RWPE1 (cell line): ENCODE results near the gene CNGA1.
A peak's percentile ranks its signal among the peaks of the same experiment; 100 is the strongest.
"Not testable (repeated sequence)": the region's sequence is repeated elsewhere in the genome, so short reads cannot be mapped to it uniquely, and the experiment has no call there.

Source experiments
- CTCF ChIA-PET: fragments of 350-600 bp; sonication (Branson Sonifier 250); formaldehyde crosslinking; extraction: SDS; loops from one replicate; lab custom pipeline; 2021; lab: Yijun Ruan, JAX
- POLR2A ChIA-PET: fragments of 400-600 bp; formaldehyde crosslinking; extraction: SDS; loops from one replicate; lab custom pipeline; 2020; ENCODE audit warnings: antibody characterized with exemption; ENCODE audit not compliant: low non-redundant PET; lab: Yijun Ruan, JAX
- DNase-seq: peaks from one replicate; pipeline ENCODE4 v3.0.0; 2012; ENCODE audit warnings: low spot score
- H3K27ac ChIP-seq: fragments of 450-650 bp; 2 replicates; pipeline ENCODE4 v1.5.1; 2017
- TF ChIP-seq, protein P1 (sequence below): fragments of 450-650 bp; conservative IDR thresholded peaks from 2 replicates; pipeline ENCODE4 v1.5.1; 2017; ENCODE audit warnings: low read depth, mild to moderate bottlenecking

CNGA1 gene

GRCh38 chr4:48017108-48017571, 659 bp upstream of the CNGA1 start:
- ChIA-PET POLR2A (no interaction called here), CTCF (interaction anchor here (0.7 kb wide), 2 partner anchors 16 to 70 kb away, joined by 3 to 5 read pairs; no protein-coding TSS in a partner anchor)
- TF ChIP-seq, protein P1, sequence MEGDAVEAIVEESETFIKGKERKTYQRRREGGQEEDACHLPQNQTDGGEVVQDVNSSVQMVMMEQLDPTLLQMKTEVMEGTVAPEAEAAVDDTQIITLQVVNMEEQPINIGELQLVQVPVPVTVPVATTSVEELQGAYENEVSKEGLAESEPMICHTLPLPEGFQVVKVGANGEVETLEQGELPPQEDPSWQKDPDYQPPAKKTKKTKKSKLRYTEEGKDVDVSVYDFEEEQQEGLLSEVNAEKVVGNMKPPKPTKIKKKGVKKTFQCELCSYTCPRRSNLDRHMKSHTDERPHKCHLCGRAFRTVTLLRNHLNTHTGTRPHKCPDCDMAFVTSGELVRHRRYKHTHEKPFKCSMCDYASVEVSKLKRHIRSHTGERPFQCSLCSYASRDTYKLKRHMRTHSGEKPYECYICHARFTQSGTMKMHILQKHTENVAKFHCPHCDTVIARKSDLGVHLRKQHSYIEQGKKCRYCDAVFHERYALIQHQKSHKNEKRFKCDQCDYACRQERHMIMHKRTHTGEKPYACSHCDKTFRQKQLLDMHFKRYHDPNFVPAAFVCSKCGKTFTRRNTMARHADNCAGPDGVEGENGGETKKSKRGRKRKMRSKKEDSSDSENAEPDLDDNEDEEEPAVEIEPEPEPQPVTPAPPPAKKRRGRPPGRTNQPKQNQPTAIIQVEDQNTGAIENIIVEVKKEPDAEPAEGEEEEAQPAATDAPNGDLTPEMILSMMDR, result no peak
- H3K27ac ChIP-seq, result no peak overlapping the region
- peak; percentile 80 for DNase-seq

DNA sequence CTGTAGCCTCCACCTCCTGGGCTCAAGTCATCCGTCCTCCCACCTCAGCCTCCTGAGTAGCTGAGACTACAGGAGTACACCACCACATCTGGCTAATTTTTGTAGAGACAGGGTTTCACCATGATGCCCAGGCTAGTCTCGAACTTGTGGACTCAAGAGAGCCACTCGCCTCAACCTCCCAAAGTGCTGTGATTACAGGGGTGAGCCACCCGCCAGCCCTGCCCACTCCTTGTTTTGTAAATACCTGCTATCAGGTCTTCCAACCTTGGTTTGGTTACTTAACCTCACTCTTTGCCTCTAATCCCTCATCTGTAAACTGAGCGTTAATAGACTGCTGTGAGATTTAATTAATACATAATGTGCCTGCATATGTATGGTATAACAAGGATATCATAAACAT, 803 bp downstream of the CNGA1 start:
- ChIA-PET CTCF (interaction anchor here (0.5 to 0.6 kb wide), 2 partner anchors 29 to 409 kb away, joined by 4 read pairs; no protein-coding TSS in a partner anchor), POLR2A (no interaction called here)
- no peak overlapping the region for H3K27ac ChIP-seq
- TF ChIP-seq, protein P1, result no peak
- no peak for DNase-seq

GRCh38 chr4:48015216-48015615, 1.3 kb downstream of the CNGA1 start:
- TF ChIP-seq, protein P1, result no peak
- no peak overlapping the region for H3K27ac ChIP-seq
- ChIA-PET POLR2A (no interaction called here), CTCF (no interaction called here)
- DNase-seq, result peak; percentile 41

DNA sequence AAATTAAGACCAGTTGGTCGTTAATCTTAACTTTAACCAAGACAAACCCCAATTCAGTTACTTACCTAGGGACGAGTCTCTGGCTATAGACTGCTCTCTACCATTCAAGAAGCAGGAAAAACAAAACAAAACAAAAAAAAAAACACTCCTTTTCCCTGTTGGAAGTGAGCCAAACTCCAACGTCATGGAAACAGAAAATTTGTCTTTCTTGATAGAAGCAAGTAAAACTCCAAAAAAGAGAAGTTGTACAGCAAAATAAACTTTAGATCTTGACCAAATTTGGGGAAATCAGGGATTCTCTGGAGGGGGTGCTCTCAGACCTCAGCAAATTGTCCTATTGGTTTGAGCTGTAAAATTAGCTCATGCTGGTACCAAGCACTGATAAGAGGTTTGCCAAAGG, 3.7 kb downstream of the CNGA1 start:
- TF ChIP-seq, protein P1, result no peak
- H3K27ac ChIP-seq, result no peak overlapping the region
- no peak for DNase-seq
- ChIA-PET CTCF (no interaction called here), POLR2A (no interaction called here)

GRCh38 chr4:48011722-48012121, 4.8 kb downstream of the CNGA1 start:
- ChIA-PET CTCF (interaction anchor here (0.8 kb wide), 1 partner anchor 27 kb away, joined by 3 read pairs; no protein-coding TSS in a partner anchor), POLR2A (no interaction called here)
- no peak overlapping the region for H3K27ac ChIP-seq

DNA sequence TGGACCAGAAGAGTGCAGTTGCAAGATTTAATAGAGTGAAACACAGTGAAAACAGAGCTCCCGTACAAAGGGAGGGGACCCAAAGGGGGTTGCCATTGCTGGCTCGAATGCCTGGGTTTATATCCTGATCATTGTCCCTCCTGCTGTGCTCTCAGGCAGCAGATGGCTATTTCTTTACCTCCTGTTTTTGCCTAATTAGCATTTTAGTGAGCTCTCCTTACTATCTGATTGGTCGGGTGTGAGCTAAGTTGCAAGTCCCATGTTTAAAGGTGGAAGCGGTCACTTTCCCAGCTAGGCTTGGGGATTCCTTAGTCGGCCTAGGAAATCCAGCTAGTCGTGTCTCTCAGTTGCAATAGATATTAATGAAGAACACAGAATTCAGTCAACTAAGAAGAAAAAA, 5.6 kb downstream of the CNGA1 start:
- POLR2A ChIA-PET, DNase-seq, CTCF ChIA-PET, H3K27ac ChIP-seq: not testable (repeated sequence)

More at GRCh38 chr4:48011722-48012121, 4.8 kb downstream of the CNGA1 start:
- DNase-seq, result no peak
- TF ChIP-seq, protein P1, result no peak

- no peak for DNase-seq
- no peak overlapping the region for H3K27ac ChIP-seq
- POLR2A ChIA-PET, result no interaction called here
- CTCF ChIA-PET, result no interaction called here
- TF ChIP-seq, protein P1, result no peak
Measured at GRCh38 chr4:48008021-48008596, 8.4 kb downstream of the CNGA1 start.
